HG03521 (cell line): ENCODE results near the gene CCDC170.
"Not testable (repeated sequence)": the region's sequence is repeated elsewhere in the genome, so short reads cannot be mapped to it uniquely, and the experiment has no call there.

Experiments used
- ATAC-seq: cut with Tn5 transposase; IDR thresholded peaks from one replicate; pipeline ENCODE4 v1.9.1; 2021; ENCODE audit warnings: mild to moderate bottlenecking, moderate library complexity; ENCODE audit not compliant: unreplicated experiment

The CCDC170 gene

DNA sequence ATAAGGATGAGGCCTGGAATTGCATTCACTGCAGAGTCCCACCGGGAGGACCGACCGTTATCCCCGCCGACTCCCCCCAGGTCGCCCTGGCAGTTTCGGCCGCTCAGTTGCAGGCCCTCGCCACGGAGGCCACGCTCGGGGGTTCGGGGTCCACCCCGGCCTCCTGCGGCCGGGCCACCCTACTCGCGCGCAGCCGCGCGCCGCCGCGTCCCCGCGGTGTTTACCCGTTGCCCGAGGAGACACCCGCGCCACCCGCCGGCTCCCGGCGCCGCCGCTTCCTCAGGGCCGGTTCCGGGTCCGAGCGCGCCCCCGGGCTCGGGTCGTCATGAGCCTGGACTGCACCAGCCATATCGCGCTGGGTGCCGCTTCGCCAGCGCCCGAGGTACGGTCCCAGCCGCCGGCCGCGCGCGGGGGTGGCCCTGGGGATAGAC lies at the start of gene CCDC170:
CCDC170 (plus strand) TSS at position 214 of the 431 bp plus-strand sequence; CDS start at position 326, 112 bp downstream.
- ATAC-seq: peak; percentile 41

GRCh38 chr6:151445482-151445881 lies 48.3 kb upstream of the CCDC170 start:
- ATAC-seq: no peak

- ATAC-seq: no peak
Observed at GRCh38 chr6:151447237-151447636, 46.6 kb upstream of the CCDC170 start.

- ATAC-seq: no peak
Observed at GRCh38 chr6:151448623-151449022, 45.2 kb upstream of the CCDC170 start.

- not testable (repeated sequence) for ATAC-seq
Observed at GRCh38 chr6:151450928-151451327, 42.9 kb upstream of the CCDC170 start.

- no peak for ATAC-seq
Observed at GRCh38 chr6:151451417-151451949, 42.3 kb upstream of the CCDC170 start.

GRCh38 chr6:151451950-151452749 lies 41.7 kb upstream of the CCDC170 start, which contains the start of gene RMND1:
TSS of gene RMND1 (minus strand) at chr6:151452126. CDS start at chr6:151445811, 6,315 bp downstream.
- peak; percentile 97 for ATAC-seq

DNA sequence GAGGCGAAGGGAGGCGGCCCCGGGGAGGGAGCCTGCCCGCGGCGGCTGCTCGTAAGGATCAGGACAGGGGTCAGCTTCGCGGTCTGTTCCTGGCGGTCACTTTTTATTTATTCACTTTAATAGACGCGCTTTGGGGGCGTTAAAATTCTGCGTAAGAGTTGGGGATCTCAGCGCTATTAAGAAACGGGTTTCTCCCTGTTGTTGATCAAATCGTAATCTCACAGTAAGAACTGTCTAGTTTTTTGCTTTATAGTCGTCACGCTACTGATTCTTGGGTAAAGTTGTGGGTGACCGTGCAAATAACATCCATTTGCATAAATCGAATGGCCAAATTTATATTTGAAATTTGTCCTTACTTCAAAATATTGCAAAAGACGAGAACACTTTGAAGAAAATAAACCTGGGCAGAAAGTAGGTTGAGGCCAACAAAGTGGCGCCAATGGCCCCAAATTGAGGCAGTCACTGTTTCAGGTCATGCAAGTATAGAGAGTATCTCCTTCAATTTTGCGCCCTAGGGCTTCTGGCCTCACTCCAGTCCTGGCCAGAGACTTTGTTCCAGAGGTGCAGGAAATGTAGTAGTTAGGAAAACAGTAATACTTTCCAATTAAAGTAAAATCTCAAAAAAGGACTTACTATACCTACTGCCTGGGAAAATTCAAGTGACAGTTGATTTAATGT lies 40.9 kb upstream of the CCDC170 start:
- ATAC-seq: no peak

- not testable (repeated sequence) for ATAC-seq
Observed at GRCh38 chr6:151455751-151456398, 37.9 kb upstream of the CCDC170 start.

DNA sequence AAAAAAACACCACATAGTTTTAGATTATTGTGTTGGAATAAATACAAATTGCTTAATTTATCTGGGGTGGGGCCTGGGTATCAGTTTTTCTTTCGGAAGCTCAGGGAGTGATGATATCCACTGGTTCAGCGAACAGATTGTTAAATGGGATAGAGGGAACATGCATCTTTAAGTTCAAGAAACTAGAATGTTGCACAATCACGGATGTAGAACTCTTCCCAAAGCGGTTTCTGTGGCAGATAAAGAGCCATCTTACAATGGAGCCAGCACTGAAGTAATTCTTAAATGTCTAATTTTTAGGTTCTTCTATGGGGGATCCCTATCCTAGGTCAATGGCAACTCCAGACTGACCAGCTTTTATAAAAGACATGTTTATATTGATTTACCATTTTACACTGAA lies 32.1 kb upstream of the CCDC170 start:
- no peak for ATAC-seq

DNA sequence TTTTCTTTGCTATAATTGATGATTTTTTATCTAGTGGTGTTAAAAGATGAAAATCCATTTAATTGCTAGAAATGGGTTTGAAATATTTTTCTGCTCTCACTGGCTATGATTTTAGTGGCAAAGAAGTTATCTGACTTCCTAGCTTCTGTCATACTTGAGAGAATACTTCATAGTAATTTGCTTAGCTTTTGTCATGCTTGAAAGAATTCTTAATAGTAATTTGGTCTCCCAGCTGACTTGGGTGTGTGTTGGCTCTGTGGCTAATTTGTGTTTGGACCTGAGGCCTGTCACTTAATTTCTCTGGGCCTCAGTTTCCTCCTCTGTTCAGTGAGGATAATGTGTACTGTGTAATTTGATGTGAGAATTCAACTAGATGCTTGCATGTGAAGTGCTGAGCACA lies 29.1 kb upstream of the CCDC170 start:
- ATAC-seq: no peak

DNA sequence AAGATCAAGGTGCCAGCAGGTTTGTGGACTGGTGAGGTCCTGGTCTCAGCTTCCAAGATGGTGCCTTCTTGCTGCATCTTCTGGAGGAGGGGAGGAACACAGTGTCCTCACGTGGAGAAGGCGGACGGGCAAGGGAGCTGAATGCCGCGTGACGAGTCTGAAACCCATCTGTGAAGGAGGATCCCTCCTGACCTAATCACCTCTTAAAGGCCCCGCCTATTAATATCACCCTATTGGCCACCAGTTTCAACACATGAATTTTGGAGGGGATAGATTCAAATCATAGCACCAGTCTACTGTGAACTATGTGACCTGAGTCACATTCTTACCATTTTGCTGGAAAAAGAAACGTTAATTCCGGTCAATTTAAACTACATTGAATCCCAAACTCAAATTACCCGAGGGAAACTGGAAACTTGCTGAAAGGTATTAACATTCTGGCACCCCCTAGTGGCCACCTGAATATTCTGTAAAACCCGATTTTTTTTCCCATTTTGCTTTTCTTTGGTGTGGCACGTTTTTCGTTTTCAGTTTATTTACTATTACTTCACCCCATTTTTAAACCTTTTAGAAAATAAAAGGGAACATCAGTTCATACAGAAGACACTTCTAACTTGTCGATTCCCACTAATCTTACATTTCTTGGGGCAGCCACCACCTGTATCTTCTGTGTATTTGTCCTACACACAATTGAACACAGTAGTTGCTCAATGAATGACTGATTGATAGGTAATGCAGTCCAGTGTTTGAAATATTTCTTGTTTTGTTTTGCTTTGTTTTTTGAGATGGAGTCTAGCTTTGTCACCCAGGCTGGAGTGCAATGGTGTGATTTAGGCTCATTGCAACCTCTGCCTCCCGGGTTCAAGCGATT lies 17.9 kb upstream of the CCDC170 start:
- ATAC-seq: peak; percentile 74

DNA sequence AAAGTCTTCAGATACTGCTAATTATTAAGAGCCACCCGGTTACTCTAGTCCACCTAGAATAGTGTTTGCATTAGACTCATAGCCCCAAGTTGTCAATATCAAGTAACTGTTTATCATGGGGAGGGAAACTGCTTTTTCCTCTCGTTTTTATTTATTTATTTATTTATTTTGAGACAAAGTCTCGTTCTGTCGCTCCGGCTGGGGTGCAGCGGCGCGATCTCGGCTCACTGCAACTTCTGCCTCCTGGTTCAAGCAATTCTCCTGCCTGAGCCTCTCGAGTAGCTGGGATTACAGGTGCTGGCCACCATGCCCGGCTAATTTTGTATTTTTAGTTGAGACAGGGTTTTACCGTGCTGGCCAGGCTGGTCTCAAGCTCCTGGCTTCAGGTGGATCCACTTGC lies 16.1 kb upstream of the CCDC170 start:
- no peak for ATAC-seq

GRCh38 chr6:151478670-151479069 lies 15.1 kb upstream of the CCDC170 start:
- ATAC-seq: no peak

DNA sequence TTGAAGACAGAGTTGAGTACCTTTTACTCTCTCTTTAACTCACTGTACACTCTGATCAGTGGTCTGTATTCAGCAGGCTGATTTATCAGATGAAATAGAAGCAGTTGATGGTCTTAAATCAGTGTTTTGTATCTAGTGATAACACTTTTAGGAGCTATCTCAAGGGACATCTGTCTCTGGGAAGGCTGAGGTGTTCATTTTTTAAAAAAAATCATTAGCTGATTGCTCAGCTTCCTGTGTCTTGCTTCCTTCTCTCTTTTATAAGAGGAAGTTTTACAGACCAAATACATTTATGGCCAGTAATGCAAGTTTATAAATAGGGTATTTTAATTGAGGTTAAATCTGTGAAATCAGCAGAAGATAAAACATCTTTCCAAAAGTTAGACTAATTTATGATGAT lies 12.0 kb upstream of the CCDC170 start:
- ATAC-seq: no peak

DNA sequence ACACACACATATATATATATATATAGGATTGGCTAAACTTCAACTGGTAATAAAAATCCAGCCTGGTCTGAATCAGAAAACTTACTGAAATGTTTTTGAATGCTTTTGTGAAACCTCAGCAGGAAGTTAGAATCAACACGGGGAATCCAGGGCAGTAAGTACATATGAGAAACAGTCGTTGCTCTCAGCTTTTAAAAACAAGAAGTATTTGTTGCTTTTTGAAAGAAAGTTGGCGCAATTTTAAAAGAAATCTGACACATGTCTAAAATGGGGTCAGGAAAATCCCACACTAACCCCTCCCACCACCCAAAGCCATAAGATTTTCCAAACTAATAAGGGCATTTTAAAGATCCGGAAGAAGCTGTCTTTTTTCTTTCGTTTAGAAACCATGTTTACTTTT lies 11.5 kb upstream of the CCDC170 start:
- no peak for ATAC-seq

DNA sequence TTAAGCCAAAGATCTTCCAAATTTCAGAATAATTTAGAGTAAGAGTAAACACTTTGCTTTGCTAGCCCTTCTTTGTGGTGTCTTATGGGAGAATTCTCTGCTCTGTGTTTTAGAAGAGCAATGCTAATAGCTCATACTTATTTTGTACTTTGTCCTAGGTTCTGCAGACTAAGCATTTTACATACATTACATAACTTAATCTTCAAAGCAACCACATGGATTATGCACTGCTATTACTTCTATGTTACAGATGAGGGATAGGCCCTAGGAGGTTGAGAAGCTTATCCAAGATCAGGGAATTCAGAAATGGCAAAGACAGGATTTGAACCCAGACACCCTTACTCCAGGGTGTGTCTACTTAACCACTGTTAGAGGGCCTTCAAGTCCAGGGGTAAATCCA lies 9.8 kb upstream of the CCDC170 start:
- no peak for ATAC-seq

GRCh38 chr6:151488226-151488625 lies 5.6 kb upstream of the CCDC170 start:
- ATAC-seq: no peak

GRCh38 chr6:151490996-151491395 lies 2.8 kb upstream of the CCDC170 start:
- ATAC-seq: no peak

GRCh38 chr6:151493161-151493803 lies 535 bp upstream of the CCDC170 start:
- ATAC-seq: no peak
